NB4 (cell line): ENCODE results near the gene RGS7BP.

Experiments used
- MYC ChIP-seq: IDR thresholded peaks from 2 replicates; pipeline ENCODE4 v1.6.1; 2011; ENCODE audit warnings: low read depth, low read length
- POLR2A ChIP-seq: IDR thresholded peaks from 2 replicates; pipeline ENCODE4 v1.6.1; 2011; ENCODE audit warnings: mild to moderate bottlenecking; ENCODE audit not compliant: insufficient read length; ENCODE audit errors: extremely low read depth
- TF ChIP-seq, protein P1 (sequence below): IDR thresholded peaks from one replicate; pipeline ENCODE4 v1.5.1; 2012; ENCODE audit warnings: low read depth, low read length
- TF ChIP-seq, protein P2 (sequence below): IDR thresholded peaks from 2 replicates; pipeline ENCODE4 v1.6.1; 2011; ENCODE audit warnings: low read depth, low read length

DNA sequence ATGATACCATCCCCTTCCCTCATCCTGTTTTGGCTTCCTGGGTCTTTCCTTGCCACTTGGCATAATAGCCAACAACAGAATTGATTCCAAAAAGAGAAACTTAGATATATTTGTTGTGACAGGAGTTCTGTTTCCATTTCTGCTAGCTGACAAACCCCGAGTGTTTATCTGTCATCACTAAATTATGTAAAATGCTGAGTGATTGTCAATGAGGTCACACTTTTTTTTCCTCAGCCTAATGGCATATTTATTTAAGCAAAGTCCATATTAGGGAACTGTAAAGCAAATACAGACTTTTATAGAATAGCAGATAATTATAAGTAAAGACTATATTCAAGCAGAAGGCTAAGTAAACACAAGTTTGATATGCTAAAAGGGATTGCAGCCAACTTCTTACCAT, 64.0 kb downstream of the RGS7BP start:
- TF ChIP-seq, protein P1, sequence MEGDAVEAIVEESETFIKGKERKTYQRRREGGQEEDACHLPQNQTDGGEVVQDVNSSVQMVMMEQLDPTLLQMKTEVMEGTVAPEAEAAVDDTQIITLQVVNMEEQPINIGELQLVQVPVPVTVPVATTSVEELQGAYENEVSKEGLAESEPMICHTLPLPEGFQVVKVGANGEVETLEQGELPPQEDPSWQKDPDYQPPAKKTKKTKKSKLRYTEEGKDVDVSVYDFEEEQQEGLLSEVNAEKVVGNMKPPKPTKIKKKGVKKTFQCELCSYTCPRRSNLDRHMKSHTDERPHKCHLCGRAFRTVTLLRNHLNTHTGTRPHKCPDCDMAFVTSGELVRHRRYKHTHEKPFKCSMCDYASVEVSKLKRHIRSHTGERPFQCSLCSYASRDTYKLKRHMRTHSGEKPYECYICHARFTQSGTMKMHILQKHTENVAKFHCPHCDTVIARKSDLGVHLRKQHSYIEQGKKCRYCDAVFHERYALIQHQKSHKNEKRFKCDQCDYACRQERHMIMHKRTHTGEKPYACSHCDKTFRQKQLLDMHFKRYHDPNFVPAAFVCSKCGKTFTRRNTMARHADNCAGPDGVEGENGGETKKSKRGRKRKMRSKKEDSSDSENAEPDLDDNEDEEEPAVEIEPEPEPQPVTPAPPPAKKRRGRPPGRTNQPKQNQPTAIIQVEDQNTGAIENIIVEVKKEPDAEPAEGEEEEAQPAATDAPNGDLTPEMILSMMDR = no peak
- TF ChIP-seq POLR2A = no peak
- TF ChIP-seq, protein P2, sequence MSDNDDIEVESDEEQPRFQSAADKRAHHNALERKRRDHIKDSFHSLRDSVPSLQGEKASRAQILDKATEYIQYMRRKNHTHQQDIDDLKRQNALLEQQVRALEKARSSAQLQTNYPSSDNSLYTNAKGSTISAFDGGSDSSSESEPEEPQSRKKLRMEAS = no peak
- no peak for TF ChIP-seq MYC
